ENCODE measurements around the gene WSB2.
A peak's percentile ranks its signal among the peaks of the same experiment; 100 is the strongest.
"Not testable (repeated sequence)": the region's sequence is repeated elsewhere in the genome, so short reads cannot be mapped to it uniquely, and the experiment has no call there.

Gene WSB2

GRCh38 chr12:118034429-118035189 is 26.4 kb downstream of the WSB2 start:
- no peak for DNase-seq

- DNase-seq = no peak
Measured at GRCh38 chr12:118033902-118034301, 27.1 kb downstream of the WSB2 start.

- no peak for DNase-seq
Measured at GRCh38 chr12:118033323-118033722, 27.7 kb downstream of the WSB2 start.

- DNase-seq = no peak
Measured at GRCh38 chr12:118032188-118032587, 28.8 kb downstream of the WSB2 start.

GRCh38 chr12:118029166-118029565 is 31.8 kb downstream of the WSB2 start:
- DNase-seq = no peak

- no peak for DNase-seq
Measured at GRCh38 chr12:118025168-118025567, 35.8 kb downstream of the WSB2 start.

- peak; percentile 60 for DNase-seq
Measured at GRCh38 chr12:118023301-118023860, 37.6 kb downstream of the WSB2 start.

- no peak for DNase-seq
Measured at GRCh38 chr12:118022728-118023109, 38.3 kb downstream of the WSB2 start.

GRCh38 chr12:118022097-118022727 is 38.8 kb downstream of the WSB2 start:
- not testable (repeated sequence) for DNase-seq

GRCh38 chr12:118020036-118020435 is 40.9 kb downstream of the WSB2 start:
- no peak for DNase-seq

GRCh38 chr12:118017926-118018325 is 43.1 kb downstream of the WSB2 start:
- no peak for DNase-seq

- peak; percentile 95 for DNase-seq
Measured at GRCh38 chr12:118016424-118017264, 44.3 kb downstream of the WSB2 start, which contains the start of gene RFC5. Gene RFC5 (plus strand): TSS chr12:118016703. CDS start chr12:118016828, 125 bp downstream.

- no peak for DNase-seq
Measured at GRCh38 chr12:118015944-118016343, 45.0 kb downstream of the WSB2 start.

- DNase-seq = no peak
Measured at GRCh38 chr12:118015306-118015705, 45.7 kb downstream of the WSB2 start.

- no peak for DNase-seq
Measured at GRCh38 chr12:118013283-118013682, 47.7 kb downstream of the WSB2 start.

- no peak for DNase-seq
Measured at GRCh38 chr12:118011961-118012360, 49.0 kb downstream of the WSB2 start.

- DNase-seq = no peak
Measured at GRCh38 chr12:118011377-118011776, 49.6 kb downstream of the WSB2 start.

GRCh38 chr12:118010903-118011302 is 50.1 kb downstream of the WSB2 start:
- no peak for DNase-seq

GRCh38 chr12:117999806-118000205 is 61.2 kb downstream of the WSB2 start:
- DNase-seq = not testable (repeated sequence)

- DNase-seq = no peak
Measured at GRCh38 chr12:117998719-117999118, 62.3 kb downstream of the WSB2 start.

GRCh38 chr12:117994551-117995438 is 66.2 kb downstream of the WSB2 start:
- DNase-seq = no peak

Measured in midbrain (tissue), 1 donor.